Neural cell (in vitro differentiated cells): ENCODE data around the gene REV3L. TPM values are rescaled to one million over a fixed set of nuclear protein-coding genes. Genes with fewer than 3 reads are reported as not detected.

Experiments used
- H2AFZ ChIP-seq: fragments of 200-600, 300-800 bp; sonication (generic), shearing (Covaris generic); 2 replicates; pipeline ENCODE4 v1.6.0; 2014; ENCODE audit warnings: low read depth, mild to moderate bottlenecking, antibody characterized with exemption, low read length, moderate library complexity
- H3F3A ChIP-seq: fragments of 200-600 bp; shearing (Covaris generic); 2 replicates; pipeline ENCODE4 v1.6.1; 2016; ENCODE audit warnings: mild to moderate bottlenecking, moderate library complexity, mixed read lengths, antibody characterized with exemption, low read length; ENCODE audit not compliant: insufficient read depth, poor library complexity, severe bottlenecking
- H3K27ac ChIP-seq: fragments of 200-600, 300-800 bp; sonication (generic), shearing (Covaris generic); 2 replicates; pipeline ENCODE4 v1.5.1; 2014; ENCODE audit warnings: mild to moderate bottlenecking, low read length, moderate library complexity
- H3K27me3 ChIP-seq: fragments of 300-800, 200-600 bp; sonication (generic), shearing (Covaris generic); 2 replicates; pipeline ENCODE4 v1.6.0; 2014; ENCODE audit warnings: mild to moderate bottlenecking, low read depth, low read length, moderate library complexity; ENCODE audit not compliant: insufficient read depth
- H3K36me3 ChIP-seq: fragments of 300-800, 200-600 bp; sonication (generic), shearing (Covaris generic); 2 replicates; pipeline ENCODE4 v1.5.1; 2014; ENCODE audit warnings: mild to moderate bottlenecking, antibody characterized with exemption, low read length, moderate library complexity; ENCODE audit not compliant: insufficient read depth
- H3K4me2 ChIP-seq: fragments of 300-800, 200-600 bp; sonication (generic), shearing (Covaris generic); 2 replicates; pipeline ENCODE4 v1.6.0; 2014; ENCODE audit warnings: mild to moderate bottlenecking, low read length
- H3K4me3 ChIP-seq: fragments of 300-800, 200-600 bp; sonication (generic), shearing (Covaris generic); 2 replicates; pipeline ENCODE4 v1.5.1; 2014; ENCODE audit warnings: mild to moderate bottlenecking, low read length, moderate library complexity
- H3K79me2 ChIP-seq: fragments of 200-600 bp; shearing (Covaris generic); replicated peaks from 2 replicates; pipeline ENCODE4 v1.6.0; 2014; ENCODE audit warnings: mild to moderate bottlenecking, low read length, moderate library complexity; ENCODE audit not compliant: insufficient read depth
- H3K9ac ChIP-seq: fragments of 300-800, 200-600 bp; sonication (generic), shearing (Covaris generic); 2 replicates; pipeline ENCODE4 v1.6.1; 2016; ENCODE audit warnings: mild to moderate bottlenecking, low read length, mixed read lengths
- H3K9me2 ChIP-seq: fragments of 200-600 bp; shearing (Covaris generic); 2 replicates; pipeline ENCODE4 v1.6.1; 2016; ENCODE audit warnings: mild to moderate bottlenecking, low read length, mixed read lengths; ENCODE audit not compliant: insufficient read depth
- H3K9me3 ChIP-seq: fragments of 200-600, 300-800 bp; sonication (generic), shearing (Covaris generic); 2 replicates; pipeline ENCODE4 v1.6.1; 2016; ENCODE audit warnings: mild to moderate bottlenecking, mixed run types, low read length, moderate library complexity, mixed read lengths
- H4K20me1 ChIP-seq: fragments of 200-600 bp; shearing (Covaris generic); 2 replicates; pipeline ENCODE4 v1.6.1; 2016; ENCODE audit warnings: mild to moderate bottlenecking, mixed run types; ENCODE audit not compliant: insufficient read depth
- EP300 ChIP-seq: fragments of 450-650 bp; conservative IDR thresholded peaks from 2 replicates; pipeline ENCODE4 v1.6.1; 2014; ENCODE audit warnings: antibody characterized with exemption, mild to moderate bottlenecking, moderate library complexity; ENCODE audit not compliant: poor library complexity, severe bottlenecking
- EZH2 ChIP-seq: fragments of 200-600, 300-800 bp; shearing (Covaris generic), sonication (generic); IDR thresholded peaks from 2 replicates; pipeline ENCODE4 v1.6.1; 2014; ENCODE audit warnings: antibody characterized with exemption, low read length, borderline replicate concordance, mild to moderate bottlenecking; ENCODE audit not compliant: insufficient read depth, poor library complexity, severe bottlenecking
- MXI1 ChIP-seq: fragments of 450-650 bp; conservative IDR thresholded peaks from 2 replicates; pipeline ENCODE4 v1.6.1; 2014; ENCODE audit warnings: antibody characterized with exemption, mild to moderate bottlenecking; ENCODE audit not compliant: poor library complexity, severe bottlenecking
- POLR2AphosphoS5 ChIP-seq: IDR thresholded peaks from 2 replicates; pipeline ENCODE4 v1.6.1; 2012
- RAD21 ChIP-seq: fragments of 450-650 bp; conservative IDR thresholded peaks from 2 replicates; pipeline ENCODE4 v1.6.1; 2014; ENCODE audit warnings: antibody characterized with exemption, mild to moderate bottlenecking, moderate library complexity
- SMC3 ChIP-seq: fragments of 450-650 bp; conservative IDR thresholded peaks from 2 replicates; pipeline ENCODE4 v1.6.1; 2014; ENCODE audit warnings: antibody characterized with exemption, mild to moderate bottlenecking, moderate library complexity; ENCODE audit not compliant: poor library complexity
- TAF1 ChIP-seq: IDR thresholded peaks from 2 replicates; pipeline ENCODE4 v1.6.1; 2012; ENCODE audit warnings: low read depth
- polyA plus RNA-seq: library from polyadenylated mRNA; depleted of rRNA; stranded (reverse); fragments of >200 nt; gene quantifications from 2 replicates; pipeline ENCODE4 v1.2.3, GENCODE V29; 2014
- TF ChIP-seq, protein P1 (sequence below): fragments of 450-650 bp; IDR thresholded peaks from 2 replicates; pipeline ENCODE4 v1.5.1; 2014; ENCODE audit warnings: antibody characterized with exemption, mild to moderate bottlenecking, moderate library complexity; ENCODE audit not compliant: poor library complexity, severe bottlenecking
- TF ChIP-seq, protein P2 (sequence below): IDR thresholded peaks from 2 replicates; pipeline ENCODE4 v1.6.1; 2012; ENCODE audit warnings: borderline replicate concordance

Gene REV3L
- polyA plus RNA-seq, 1 donor from 2014 or later, result 60.2 TPM

DNA sequence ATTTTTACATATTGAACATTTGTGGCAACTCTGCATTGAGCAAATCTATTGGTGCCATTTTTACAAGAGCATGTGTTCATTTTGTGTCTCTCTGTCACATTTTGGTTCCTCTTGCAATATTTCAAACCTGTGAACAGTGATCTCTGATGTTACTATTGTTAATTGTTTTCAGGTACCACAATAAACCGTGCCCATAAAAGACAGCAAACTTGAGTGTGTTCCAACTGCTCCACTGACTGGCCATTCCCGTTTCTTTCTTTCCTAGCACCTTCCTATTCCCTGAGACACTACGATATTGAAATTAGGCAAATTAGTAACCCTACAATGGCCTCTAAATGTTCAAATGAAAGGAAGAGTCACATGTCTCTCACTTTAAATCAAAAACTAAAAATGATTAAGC lies 79.6 kb downstream of the REV3L start:
- no peaks in the 10 kb centered on the region for H4K20me1 ChIP-seq

DNA sequence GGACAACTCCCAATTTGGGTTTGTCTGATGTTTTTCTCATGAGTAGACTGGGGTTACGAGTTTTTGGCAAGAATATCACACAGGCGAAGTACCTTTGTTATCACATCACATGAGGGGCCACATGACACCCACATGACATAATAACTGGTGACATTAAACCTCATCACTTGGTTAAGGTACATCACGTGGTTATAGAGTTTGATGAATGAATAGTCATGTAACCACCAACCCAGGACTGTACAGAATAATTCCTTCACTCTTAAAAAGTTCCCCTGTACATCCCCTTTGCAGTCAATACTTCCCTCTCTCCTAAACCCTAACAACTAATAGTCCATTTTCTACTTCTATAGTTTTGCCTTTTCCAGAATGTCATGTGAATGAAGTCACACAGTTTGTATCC lies 83.4 kb downstream of the REV3L start:
- no peak overlapping the region for H3K9ac ChIP-seq
- TF ChIP-seq EZH2 (no peak), RAD21 (no peak), SMC3 (no peak), MXI1 (no peak), TAF1 (no peak), EP300 (no peak), POLR2AphosphoS5 (no peak)
- TF ChIP-seq, protein P1, sequence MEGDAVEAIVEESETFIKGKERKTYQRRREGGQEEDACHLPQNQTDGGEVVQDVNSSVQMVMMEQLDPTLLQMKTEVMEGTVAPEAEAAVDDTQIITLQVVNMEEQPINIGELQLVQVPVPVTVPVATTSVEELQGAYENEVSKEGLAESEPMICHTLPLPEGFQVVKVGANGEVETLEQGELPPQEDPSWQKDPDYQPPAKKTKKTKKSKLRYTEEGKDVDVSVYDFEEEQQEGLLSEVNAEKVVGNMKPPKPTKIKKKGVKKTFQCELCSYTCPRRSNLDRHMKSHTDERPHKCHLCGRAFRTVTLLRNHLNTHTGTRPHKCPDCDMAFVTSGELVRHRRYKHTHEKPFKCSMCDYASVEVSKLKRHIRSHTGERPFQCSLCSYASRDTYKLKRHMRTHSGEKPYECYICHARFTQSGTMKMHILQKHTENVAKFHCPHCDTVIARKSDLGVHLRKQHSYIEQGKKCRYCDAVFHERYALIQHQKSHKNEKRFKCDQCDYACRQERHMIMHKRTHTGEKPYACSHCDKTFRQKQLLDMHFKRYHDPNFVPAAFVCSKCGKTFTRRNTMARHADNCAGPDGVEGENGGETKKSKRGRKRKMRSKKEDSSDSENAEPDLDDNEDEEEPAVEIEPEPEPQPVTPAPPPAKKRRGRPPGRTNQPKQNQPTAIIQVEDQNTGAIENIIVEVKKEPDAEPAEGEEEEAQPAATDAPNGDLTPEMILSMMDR, result no peak
- TF ChIP-seq, protein P2, sequence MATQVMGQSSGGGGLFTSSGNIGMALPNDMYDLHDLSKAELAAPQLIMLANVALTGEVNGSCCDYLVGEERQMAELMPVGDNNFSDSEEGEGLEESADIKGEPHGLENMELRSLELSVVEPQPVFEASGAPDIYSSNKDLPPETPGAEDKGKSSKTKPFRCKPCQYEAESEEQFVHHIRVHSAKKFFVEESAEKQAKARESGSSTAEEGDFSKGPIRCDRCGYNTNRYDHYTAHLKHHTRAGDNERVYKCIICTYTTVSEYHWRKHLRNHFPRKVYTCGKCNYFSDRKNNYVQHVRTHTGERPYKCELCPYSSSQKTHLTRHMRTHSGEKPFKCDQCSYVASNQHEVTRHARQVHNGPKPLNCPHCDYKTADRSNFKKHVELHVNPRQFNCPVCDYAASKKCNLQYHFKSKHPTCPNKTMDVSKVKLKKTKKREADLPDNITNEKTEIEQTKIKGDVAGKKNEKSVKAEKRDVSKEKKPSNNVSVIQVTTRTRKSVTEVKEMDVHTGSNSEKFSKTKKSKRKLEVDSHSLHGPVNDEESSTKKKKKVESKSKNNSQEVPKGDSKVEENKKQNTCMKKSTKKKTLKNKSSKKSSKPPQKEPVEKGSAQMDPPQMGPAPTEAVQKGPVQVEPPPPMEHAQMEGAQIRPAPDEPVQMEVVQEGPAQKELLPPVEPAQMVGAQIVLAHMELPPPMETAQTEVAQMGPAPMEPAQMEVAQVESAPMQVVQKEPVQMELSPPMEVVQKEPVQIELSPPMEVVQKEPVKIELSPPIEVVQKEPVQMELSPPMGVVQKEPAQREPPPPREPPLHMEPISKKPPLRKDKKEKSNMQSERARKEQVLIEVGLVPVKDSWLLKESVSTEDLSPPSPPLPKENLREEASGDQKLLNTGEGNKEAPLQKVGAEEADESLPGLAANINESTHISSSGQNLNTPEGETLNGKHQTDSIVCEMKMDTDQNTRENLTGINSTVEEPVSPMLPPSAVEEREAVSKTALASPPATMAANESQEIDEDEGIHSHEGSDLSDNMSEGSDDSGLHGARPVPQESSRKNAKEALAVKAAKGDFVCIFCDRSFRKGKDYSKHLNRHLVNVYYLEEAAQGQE, result no peak
- peaks cover 20% of the 10 kb centered on the region for H3K36me3 ChIP-seq
- H3K4me2 ChIP-seq, result no peak overlapping the region
- H3K9me2 ChIP-seq, result no peaks in the 10 kb centered on the region
- no peak overlapping the region for H3K4me3 ChIP-seq
- H3K79me2 ChIP-seq, result no peaks in the 10 kb centered on the region
- H3K27ac ChIP-seq, result no peak overlapping the region
- H3F3A ChIP-seq, result no peaks in the 10 kb centered on the region
- peaks cover 7% of the 10 kb centered on the region for H3K9me3 ChIP-seq
- H2AFZ ChIP-seq, result no peak overlapping the region
- H3K27me3 ChIP-seq, result no peaks in the 10 kb centered on the region
- no peaks in the 10 kb centered on the region for H4K20me1 ChIP-seq

More for the DNA sequence above, 79.6 kb downstream of the REV3L start:
- Histone ChIP-seq H3K9ac (no peak overlapping the region), H2AFZ (no peak overlapping the region), H3K4me3 (no peak overlapping the region), H3K27ac (no peak overlapping the region), H3F3A (no peaks in the 10 kb centered on the region), H3K4me2 (no peak overlapping the region), H3K36me3 (peaks cover 20% of the 10 kb centered on the region), H3K9me3 (peaks cover 7% of the 10 kb centered on the region), H3K27me3 (no peaks in the 10 kb centered on the region), H3K79me2 (no peaks in the 10 kb centered on the region), H3K9me2 (no peaks in the 10 kb centered on the region)
- TF ChIP-seq EZH2, result no peak
- no peak for TF ChIP-seq POLR2AphosphoS5
- no peak for TF ChIP-seq MXI1
- TF ChIP-seq EP300, result no peak
- no peak for TF ChIP-seq SMC3
- TF ChIP-seq, protein P1, result no peak
- TF ChIP-seq, protein P2, result no peak
- TF ChIP-seq TAF1, result no peak
- TF ChIP-seq RAD21, result no peak
